ENCODE measurements around the gene SLC25A25.

GRCh38 chr9:128123451-128124080 lies 55.5 kb downstream of the SLC25A25 start:
- TF ChIP-seq, protein P1, sequence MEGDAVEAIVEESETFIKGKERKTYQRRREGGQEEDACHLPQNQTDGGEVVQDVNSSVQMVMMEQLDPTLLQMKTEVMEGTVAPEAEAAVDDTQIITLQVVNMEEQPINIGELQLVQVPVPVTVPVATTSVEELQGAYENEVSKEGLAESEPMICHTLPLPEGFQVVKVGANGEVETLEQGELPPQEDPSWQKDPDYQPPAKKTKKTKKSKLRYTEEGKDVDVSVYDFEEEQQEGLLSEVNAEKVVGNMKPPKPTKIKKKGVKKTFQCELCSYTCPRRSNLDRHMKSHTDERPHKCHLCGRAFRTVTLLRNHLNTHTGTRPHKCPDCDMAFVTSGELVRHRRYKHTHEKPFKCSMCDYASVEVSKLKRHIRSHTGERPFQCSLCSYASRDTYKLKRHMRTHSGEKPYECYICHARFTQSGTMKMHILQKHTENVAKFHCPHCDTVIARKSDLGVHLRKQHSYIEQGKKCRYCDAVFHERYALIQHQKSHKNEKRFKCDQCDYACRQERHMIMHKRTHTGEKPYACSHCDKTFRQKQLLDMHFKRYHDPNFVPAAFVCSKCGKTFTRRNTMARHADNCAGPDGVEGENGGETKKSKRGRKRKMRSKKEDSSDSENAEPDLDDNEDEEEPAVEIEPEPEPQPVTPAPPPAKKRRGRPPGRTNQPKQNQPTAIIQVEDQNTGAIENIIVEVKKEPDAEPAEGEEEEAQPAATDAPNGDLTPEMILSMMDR (conservative IDR thresholded peaks at IDR 0.05; ENCODE audit: low read length) = no peak
- no peak for TF ChIP-seq EZH2phosphoT487 (IDR thresholded peaks at IDR 0.05; ENCODE audit: borderline replicate concordance)

Data from Loucy (cell line).